GM18520 (cell line): ENCODE data around the gene EPHA4.
A peak's percentile ranks its signal among the peaks of the same experiment; 100 is the strongest.

Source experiments
- ATAC-seq: cut with Tn5 transposase; IDR thresholded peaks from one replicate; pipeline ENCODE4 v1.9.1; 2021; ENCODE audit not compliant: unreplicated experiment

Gene EPHA4

DNA sequence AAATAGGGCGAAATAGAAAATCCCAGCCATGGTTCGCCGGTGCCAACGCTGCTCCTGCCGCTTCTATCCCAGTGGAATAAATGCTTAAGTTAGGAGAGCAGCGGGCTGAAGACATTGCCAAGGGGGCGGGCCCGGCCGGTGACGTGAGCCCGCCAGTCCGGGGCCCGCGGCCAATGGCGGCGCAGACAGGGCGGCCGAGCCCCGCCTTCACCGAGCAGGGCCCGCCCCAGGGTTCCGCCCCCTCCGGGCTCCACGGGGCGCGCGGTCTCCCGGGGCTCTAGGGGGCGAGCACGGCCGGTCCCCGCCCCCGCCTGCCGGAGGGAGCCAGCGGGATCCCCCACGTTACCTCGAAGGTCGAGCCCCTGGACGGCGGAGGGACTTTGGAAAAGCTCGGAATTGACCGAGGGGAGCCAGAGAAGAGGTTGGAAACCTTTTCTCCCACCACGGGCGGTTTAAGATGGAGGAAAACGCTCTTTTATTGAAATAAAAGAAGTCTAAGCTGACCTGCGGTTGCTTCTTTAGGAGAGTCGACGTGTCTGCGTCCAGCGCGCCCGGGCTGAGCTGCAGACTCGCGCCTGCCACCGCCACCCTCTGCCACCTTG is at the start of gene EPHA4:
EPHA4 (minus strand) TSS at position 86 of the 602 bp plus-strand sequence; CDS start at position 30, 56 bp downstream.
- peak; percentile 90 for ATAC-seq

DNA sequence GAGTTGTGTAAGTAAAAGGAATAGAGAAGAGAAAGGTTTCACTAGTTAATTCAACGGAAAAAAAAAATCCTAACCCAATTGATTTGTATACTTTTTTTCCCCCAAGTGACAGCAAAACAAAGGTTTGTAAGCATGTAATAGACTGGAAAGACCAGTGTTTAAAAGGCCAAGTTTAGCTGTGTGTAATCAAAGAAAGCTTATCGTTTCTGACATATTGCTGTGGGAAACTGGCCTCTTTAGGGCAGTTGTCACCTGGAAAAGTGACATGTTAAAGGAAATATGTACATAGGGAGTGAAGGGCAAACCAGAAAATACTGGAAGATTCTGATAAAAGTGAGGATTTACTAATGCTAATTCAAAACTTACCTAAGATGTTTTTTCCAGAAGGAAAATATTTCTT is 45.9 kb upstream of the EPHA4 start:
- ATAC-seq = no peak

DNA sequence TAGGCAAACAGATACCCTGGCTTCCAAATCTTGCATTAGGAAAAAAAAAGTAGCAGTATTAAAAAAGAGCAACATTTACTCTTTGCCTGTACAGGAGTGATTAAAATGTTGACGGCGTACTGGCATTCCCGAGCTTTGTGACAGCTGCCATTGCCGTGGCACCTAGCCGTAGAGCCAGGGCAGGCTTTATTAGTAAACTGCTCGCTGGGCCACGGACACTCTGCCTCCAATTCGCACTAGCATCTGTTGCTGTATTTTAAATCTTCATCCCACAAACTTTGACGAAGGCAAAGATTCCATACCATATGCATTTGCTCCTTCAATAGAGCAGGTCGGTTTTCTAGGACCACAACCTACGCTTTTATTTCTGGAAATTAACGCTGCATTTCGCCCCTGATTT is 44.5 kb upstream of the EPHA4 start:
- ATAC-seq = no peak

DNA sequence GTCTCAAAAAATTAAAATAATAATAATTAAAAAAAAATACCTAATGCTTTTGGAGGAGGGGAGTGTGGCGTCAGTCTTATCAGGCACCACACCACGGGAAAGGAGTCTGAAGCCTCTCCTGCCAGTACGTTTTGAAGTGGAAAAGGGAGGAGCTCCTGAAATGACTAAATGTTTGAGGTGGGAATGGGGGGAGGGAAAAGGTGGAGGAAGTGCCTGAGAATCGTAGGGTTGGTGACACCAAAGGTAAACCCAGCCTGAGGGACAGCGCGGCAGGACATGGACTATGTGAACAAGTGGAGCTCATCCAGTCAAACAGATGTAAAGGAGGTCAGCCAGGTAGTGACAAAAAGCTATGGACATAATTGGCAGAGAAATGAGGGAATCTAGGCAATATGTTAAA is 42.2 kb upstream of the EPHA4 start:
- ATAC-seq = no peak

DNA sequence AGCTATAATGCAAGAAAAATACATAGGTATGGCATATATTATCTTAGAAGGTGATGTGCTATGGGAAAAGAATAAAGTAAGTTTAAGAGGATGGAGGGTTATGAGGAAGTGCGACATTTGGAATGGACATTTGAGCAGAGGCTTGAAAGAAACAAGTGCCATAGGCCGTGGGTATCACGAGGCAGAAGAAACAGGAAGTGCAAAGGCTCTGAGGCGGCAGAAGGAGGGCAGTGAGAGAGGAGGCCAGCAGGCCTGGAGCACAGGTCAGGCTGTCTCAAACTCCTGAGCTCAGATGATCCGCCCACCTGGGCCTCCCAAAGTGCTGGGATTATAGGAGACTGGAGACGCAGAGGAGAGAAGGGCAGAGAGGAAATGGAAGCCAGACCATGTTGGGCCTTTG is 40.7 kb upstream of the EPHA4 start:
- no peak for ATAC-seq

DNA sequence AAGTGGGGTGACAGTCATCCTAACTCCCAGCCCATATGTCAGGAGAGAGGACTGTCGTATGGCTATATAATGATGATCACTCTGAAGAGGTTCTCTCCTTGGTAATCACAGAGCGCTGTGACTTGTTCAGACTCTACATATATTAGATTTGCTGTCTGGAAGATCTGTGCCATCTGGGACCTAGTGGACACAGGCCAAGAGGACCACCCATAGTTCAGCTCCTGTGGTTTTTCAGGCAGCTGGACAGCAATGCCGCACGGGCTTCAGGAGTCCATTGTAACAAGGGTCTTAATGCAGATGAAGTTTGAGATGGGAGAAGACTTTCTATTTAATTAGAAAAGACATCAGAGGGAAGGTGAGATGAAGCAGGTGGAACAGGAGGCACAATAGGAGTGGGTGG is 40.1 kb upstream of the EPHA4 start:
- ATAC-seq = no peak

DNA sequence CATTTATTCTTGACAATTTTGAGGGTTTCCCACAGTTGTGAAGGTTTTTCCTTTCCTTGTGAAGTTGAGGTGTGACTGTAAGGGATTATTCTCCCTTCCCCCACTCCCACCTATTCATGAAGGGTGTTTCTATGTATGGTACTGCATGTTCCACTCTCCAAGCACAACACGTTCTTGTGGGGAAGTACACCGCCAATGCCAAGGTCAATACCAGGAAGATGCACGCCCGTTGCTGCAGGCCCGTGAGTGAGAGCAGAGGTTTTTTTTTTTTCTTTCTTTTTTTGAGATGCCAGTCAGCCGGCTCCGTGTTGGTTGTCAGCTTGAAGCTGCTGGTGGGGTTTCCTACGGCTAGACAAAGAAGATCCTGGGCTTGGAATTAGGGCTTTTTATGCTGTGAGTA is 38.6 kb upstream of the EPHA4 start:
- ATAC-seq = no peak

DNA sequence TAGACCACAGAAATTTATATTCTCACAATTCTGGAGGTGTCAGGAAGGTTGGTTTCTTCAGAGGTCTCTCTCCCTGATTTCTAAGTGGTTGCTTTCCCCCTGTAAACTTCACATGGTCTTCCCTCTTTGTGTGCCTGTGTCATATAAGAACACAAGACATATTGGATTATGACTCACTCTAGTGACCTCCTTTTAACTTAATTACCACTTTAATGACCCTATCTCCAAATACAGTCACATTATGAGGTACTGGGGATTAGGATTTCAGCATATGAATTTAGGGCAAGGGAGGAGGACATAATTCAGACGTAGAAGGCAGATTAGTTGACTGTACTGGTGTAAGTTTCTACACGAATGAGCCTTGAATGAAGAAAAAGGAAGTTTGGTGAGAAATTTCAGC is 38.2 kb upstream of the EPHA4 start:
- no peak for ATAC-seq

DNA sequence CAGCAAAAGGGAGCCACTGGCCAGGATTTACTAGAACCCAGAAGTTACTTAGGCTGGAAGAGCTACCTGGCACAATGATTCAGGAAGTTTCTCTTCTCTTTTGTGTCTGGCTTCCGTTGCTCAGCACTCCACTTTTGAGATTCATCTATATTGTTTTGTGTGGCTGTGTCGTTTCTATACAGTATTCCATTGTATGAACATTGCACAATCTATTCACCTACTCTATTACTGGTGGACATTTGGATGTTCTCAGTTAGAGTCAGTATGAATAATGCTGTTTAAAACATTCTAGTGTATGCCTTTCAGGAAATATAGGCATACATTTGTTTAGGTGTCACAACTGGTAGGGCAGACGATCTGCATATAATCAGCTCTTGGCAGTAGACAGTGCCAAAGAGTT is 36.3 kb upstream of the EPHA4 start:
- ATAC-seq = no peak

DNA sequence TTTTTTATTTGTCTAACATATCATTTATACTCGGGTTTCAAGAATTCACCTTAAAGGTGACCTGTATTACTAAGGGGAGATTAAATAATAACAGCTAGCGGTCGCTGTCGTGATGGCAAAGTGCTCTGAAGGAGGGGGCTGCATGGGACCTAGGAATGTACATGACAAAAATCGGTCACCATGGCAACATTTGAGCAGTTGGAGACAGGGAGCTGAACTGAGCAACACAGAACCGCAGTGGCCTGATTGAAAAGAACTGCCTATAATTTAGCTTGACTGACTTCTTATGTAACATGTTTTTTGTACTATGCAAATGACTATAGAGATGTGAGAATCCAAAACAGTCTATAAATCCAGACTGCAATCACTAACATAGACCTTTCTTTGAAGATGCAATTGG is 34.3 kb upstream of the EPHA4 start:
- no peak for ATAC-seq

DNA sequence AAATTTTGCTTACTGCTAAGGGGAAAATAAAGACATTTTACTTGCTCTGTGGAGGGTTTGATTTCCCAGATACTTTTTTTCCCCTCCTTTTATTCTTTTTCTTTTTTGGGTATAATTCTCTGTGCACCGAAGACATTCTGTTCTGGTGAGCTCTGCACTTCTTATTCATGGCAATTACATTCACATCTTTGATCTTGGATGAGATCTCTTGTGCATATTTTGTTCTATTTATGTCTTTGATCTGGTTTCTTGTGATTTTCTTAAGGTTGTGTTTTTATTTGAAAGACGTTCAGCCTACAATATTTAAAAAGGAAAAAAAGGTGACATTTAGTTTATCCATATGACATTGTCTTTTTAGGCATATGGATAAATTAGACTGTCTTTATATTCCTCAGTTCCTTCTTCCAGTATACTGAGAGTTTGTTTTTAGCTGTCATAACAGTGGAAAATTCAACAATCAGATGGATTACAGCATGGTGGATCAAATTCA is 33.7 kb upstream of the EPHA4 start:
- ATAC-seq = no peak

DNA sequence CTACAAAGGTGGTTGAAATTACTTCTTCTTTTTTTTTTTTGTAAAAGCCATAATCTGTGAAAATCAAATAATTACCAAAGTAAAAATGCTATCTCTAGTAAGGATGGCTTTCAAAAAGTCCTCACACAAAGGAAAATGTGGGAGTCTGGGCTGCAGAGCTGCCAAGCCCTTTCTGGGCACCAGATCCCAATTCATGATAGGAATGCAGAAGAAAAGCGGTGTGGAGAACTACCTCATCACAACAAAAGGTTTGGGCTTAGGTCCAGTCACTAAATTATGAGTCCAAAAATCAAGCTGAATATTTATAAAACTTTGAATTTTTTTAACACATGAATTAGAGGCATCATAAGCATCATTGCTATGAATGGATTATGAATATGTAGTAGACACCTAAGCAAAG is 30.8 kb upstream of the EPHA4 start:
- ATAC-seq = no peak

DNA sequence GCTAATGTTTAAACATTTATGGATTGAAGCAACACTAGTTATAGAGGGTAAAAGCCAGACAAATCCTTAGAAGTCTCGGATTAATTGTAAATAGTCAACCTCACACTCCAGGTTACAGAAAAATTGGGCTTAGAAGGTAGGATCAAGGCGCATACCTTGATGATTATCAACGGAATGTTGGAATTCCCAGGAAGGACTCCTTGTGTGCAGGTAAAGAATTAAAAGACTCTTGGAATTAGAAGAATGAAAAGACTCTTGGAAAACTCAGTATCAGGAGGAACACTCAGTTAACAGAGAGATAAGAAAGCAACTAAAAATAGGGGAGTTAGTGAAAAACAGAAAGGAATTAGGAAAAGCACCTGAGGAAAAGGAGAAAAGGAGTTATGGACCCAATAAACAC is 29.3 kb upstream of the EPHA4 start:
- no peak for ATAC-seq

DNA sequence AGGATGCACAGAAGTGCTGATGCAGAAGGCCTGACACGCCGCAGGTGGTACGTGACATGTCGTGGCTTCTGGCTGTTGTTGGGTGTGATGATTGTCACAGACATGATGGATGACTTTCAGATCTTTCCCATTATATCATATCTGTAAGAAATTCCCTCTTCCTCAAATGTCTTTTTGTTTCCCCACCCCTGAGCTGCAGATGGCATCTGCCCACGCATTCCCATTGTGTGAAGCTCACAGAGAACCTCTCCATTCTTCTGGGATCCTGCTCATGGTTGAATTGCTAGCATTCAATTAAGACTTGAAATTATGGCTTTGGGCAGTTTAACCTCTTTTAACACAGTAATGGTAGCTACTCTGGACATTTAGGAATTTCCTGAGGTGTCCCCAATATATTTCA is 28.3 kb upstream of the EPHA4 start:
- no peak for ATAC-seq

DNA sequence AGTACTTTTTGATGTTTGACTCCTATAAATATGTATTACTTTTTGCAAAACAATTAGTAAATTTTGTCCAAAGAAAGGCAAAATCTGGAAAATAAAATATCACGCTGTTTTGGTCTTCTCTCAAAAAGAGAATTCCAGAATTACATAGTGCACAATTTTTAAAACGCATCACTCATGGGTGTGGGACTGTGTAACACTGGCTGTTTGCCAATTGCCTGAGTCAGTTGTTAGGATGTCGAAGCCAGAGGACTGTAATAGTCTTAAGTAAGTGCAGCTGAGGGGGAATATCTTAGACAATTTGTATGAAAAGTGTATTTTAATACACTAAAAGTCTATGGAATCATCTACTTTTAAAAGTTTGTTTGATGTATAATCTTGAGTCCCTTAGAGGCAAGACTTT is 24.1 kb upstream of the EPHA4 start:
- no peak for ATAC-seq

DNA sequence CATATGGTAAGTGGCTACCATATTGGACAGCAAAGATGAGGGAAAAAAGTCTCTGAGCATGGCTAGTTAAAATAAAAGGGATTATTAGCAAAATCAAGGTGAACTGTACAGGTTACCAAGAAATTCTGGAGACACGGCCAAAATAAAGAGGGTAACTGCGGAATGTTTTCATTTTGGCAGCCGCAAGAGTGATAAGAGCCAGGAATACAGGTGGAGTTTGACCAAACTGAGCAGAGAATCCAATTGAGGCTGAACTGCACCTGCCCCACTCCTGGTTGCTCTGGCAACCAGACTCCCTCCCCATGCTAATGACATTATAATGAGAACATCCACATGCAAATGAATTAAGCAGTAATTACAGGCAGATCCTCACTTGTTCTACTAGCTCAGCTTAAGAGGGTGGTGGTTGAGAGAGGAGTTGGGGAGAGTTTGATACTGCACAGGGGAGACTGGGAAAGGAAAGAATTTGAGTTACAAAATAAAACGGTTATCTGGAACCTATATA is 18.8 kb upstream of the EPHA4 start:
- ATAC-seq = no peak

DNA sequence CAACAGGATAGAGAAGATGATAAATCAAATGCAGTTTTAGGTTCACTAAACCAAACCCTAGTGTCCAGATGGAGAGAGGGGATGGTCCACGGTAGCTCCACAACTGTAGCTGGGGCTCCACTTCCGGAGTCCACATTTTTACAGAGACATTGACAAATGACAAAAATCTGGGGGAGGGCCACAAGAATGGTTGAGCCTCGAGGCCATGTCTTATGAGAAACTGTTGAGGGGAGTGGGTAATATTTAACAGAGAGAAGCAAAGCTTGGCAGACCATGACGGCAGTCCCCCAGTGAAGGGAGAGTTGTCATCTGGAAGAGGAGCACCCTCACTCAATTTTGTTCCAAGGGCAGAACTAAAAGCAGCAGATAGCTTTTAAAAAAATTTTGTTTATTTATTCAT is 17.6 kb upstream of the EPHA4 start:
- ATAC-seq = no peak

DNA sequence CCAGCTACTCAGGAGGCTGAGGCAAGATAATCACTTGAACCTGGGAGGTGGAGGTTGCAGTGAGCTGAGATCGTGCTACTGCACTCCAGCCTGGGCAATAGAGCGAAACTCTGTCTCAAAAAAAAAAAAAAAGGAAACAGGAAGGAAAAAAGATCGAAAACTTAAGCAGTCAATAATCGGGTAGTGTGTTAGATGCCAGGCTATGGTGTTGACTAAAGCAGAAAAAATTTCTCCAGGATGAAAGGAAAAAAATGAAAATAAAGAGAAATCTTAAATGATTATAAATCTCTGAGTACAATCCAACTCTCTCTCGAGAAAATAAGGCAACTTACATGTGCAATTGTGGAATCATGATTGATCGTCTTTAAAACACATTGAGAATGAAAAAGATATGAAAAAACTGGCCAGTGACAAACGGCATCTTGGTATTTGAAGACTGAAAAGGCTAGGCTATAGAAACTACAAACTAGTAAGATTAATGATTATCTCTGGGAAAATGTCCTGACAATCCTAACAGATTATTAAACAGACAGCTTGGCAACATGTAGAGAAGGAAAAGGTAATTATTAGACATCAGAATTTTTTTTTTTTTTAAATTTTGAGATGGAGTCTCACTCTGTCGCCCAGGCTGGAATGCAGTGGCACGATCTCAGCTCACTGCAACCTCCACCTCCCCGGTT is 16.3 kb upstream of the EPHA4 start:
- no peak for ATAC-seq

DNA sequence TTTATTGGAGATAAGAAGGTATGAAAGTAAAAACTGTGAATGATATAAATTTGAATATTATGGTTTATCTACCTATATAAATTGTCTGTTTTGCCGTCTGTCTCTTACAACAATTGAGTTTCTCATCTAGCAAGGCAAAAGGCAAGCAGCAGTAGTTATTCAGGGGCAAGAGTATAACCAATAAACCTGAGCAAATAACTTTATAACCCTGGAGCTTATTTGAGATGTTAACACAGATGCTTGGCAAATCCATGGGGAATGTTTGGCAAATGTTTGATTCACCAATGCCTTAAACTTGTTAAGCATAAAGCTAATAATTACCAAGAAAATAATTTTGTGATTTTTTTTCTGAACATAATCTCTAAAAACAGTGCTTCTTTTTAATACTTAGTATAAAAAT is 9.9 kb upstream of the EPHA4 start:
- no peak for ATAC-seq

DNA sequence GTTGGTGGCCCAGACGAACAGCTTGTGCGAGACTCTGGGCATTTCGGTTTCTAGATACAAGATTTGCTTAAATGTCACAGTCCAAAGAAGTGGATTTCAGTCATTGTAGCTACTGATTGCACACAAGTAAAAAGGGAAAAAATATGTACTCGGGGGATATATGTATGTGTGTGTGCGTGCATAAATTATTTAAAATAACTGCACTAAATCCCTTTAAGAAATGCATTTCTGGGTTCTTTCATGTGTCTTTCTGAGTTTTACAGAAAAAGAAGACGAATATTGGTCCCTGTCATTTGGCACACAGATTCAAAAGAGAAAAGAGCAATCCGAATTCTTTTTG is 2.1 kb upstream of the EPHA4 start:
- ATAC-seq = no peak

DNA sequence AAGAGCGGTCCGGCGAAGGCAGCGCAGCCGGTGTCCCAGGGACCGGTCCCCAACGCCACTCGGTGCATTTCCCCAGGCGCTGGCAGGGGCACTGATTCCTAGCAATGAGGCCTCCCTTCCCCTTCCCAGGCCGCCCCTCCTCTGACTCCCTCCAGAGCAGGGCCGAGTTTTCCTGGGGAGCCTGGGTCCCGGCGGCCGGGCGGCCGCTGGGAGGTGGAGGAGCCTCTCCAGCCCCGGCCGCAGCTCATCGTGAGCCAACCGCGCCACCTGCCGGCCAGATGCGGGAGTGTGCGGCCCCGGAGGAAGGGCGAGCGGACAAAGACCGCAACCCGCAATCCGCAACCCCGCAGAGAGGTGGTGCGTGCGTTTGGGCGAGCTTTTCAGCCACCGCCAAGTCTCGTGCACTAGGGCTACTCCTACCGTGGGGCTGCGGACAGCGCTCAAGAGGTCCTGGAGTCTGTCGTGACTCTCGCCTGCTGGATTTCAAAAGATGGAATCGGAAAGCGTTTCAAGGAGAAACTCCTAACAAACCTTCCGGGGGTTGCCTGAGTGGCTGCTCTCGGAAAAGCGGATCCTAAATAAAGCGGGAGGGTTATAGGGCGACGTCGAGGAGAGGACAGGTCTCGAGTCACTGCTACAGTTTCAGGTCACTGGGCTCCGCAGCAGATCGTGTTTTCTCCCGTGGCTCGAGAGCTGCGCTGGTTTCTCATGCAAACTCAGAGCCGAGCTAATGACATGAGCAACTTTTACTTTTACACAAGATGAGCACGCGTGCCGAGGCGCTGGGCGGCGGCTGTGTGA is 1.5 kb upstream of the EPHA4 start:
- ATAC-seq = peak; percentile 39

DNA sequence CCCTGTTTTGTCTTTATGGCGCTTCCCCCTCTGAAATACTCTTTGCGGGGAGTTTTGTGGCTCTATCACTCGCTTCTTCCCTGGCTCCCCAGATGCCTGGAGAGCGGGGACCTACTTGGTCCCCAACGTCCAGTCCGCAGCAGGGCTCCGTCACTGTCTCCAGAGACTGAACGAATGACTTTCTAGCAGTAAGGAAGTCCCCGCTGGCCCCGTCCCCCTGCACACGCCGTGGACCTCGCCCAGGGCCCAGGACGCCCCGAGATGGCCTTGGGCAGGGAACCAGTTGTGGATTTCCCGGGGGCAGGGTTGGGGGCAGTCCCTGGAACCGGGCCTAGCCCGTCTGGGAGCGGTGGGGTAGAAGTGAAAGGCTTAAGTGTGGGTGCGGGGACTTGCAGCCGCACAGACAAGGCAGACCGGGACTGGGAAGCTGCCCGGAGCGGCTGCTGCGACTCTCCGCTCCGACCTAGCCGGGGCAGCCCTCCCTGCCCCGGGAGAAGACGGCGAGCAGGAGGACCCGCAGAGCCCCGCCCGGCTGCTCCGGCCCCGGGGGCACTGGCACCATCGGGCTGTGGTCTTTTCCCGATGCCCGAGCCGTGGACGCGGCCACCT is 821 bp upstream of the EPHA4 start:
- peak; percentile 10 for ATAC-seq
